ENCODE data around the gene PCGF5. TPM values are rescaled to one million over a fixed set of nuclear protein-coding genes. Genes with fewer than 3 reads are reported as not detected.

Gene PCGF5
- total RNA-seq, 2 experiments from 2014 or later: 57.7 to 58.4 TPM

- CTCF ChIA-PET: interaction anchor here (1.4 kb wide), 1 partner anchor 11 kb away, joined by 3 read pairs; no protein-coding TSS in a partner anchor
- peaks cover 17% of the 10 kb centered on the region for H3K27me3 Mint-ChIP-seq
- POLR2A ChIA-PET: no interaction called here
Measured at GRCh38 chr10:91309711-91310110, 89.2 kb downstream of the PCGF5 start.

GRCh38 chr10:91311601-91312381, 91.3 kb downstream of the PCGF5 start:
- no peak for DNase-seq
- POLR2A ChIA-PET: no interaction called here
- Histone ChIP-seq H3K4me3 (ENCODE audit: low read length) (no peak overlapping the region), H3K27me3 (ENCODE audit: control insufficient read depth in 1 of 2, insufficient read depth in 2 of 2, low read length in 2 of 2) (peaks cover 0 to 3% of the 10 kb centered on the region in 2 experiments), H3K9me3 (ENCODE audit: control insufficient read depth in 1 of 2, insufficient read depth in 1 of 2, low read length in 2 of 2) (no peaks in the 10 kb centered on the region), H3K4me1 (ENCODE audit: insufficient read depth, low read length) (no peaks in the 10 kb centered on the region), H3K36me3 (ENCODE audit: insufficient read depth, low read length) (no peaks in the 10 kb centered on the region), H3K27ac (ENCODE audit: low read depth in 1 of 2, low read length in 2 of 2) (no peak overlapping the region)
- CTCF ChIA-PET: no interaction called here
- no peak overlapping the region for H3K4me3 Mint-ChIP-seq
- intact Hi-C loops (cut with DNase I, micrococcal nuclease): no loop called here
- H3K27me3 Mint-ChIP-seq: peaks cover 22% of the 10 kb centered on the region
- TF ChIP-seq CTCF (IDR thresholded peaks at IDR 0.05): no peak
- no peak for ATAC-seq (ENCODE audit: poor library complexity)
- H3K9me3 Mint-ChIP-seq: no peaks in the 10 kb centered on the region
- H3K4me1 Mint-ChIP-seq (ENCODE audit: low read depth): peaks cover 6% of the 10 kb centered on the region
- H3K27ac Mint-ChIP-seq: no peak overlapping the region
- H3K36me3 Mint-ChIP-seq (ENCODE audit: low read depth): no peaks in the 10 kb centered on the region

More at GRCh38 chr10:91309711-91310110, 89.2 kb downstream of the PCGF5 start:
- no peaks in the 10 kb centered on the region for H3K9me3 ChIP-seq (ENCODE audit: control insufficient read depth in 1 of 2, insufficient read depth in 1 of 2, low read length in 2 of 2)
- no peaks in the 10 kb centered on the region for H3K36me3 Mint-ChIP-seq (ENCODE audit: low read depth)
- no peak for ATAC-seq (ENCODE audit: poor library complexity)
- H3K4me3 Mint-ChIP-seq: no peak overlapping the region
- H3K4me3 ChIP-seq (ENCODE audit: low read length): no peak overlapping the region
- no peaks in the 10 kb centered on the region for H3K36me3 ChIP-seq (ENCODE audit: insufficient read depth, low read length)
- H3K4me1 ChIP-seq (ENCODE audit: insufficient read depth, low read length): no peaks in the 10 kb centered on the region
- no peak overlapping the region for H3K27ac ChIP-seq (ENCODE audit: low read depth in 1 of 2, low read length in 2 of 2)
- H3K9me3 Mint-ChIP-seq: no peaks in the 10 kb centered on the region
- intact Hi-C loops (cut with DNase I, micrococcal nuclease): no loop called here
- no peak for TF ChIP-seq CTCF (IDR thresholded peaks at IDR 0.05)
- peaks cover 6% of the 10 kb centered on the region for H3K4me1 Mint-ChIP-seq (ENCODE audit: low read depth)
- no peak for DNase-seq
- H3K27ac Mint-ChIP-seq: no peak overlapping the region
- peaks cover 0 to 9% of the 10 kb centered on the region in 2 experiments for H3K27me3 ChIP-seq (ENCODE audit: control insufficient read depth in 1 of 2, insufficient read depth in 2 of 2, low read length in 2 of 2)

GRCh38 chr10:91312382-91312733, 91.9 kb downstream of the PCGF5 start:
- no peak overlapping the region for H3K4me3 ChIP-seq (ENCODE audit: low read length)
- Mint-ChIP-seq H3K4me3 (no peak overlapping the region), H3K36me3 (ENCODE audit: low read depth) (no peaks in the 10 kb centered on the region), H3K9me3 (no peaks in the 10 kb centered on the region), H3K4me1 (ENCODE audit: low read depth) (peaks cover 6% of the 10 kb centered on the region), H3K27ac (no peak overlapping the region), H3K27me3 (peaks cover 22% of the 10 kb centered on the region)
- no peaks in the 10 kb centered on the region for H3K9me3 ChIP-seq (ENCODE audit: control insufficient read depth in 1 of 2, insufficient read depth in 1 of 2, low read length in 2 of 2)
- no peaks in the 10 kb centered on the region for H3K36me3 ChIP-seq (ENCODE audit: insufficient read depth, low read length)
- H3K27ac ChIP-seq (ENCODE audit: low read depth in 1 of 2, low read length in 2 of 2): no peak overlapping the region
- intact Hi-C loops (cut with DNase I, micrococcal nuclease): no loop called here
- ATAC-seq (ENCODE audit: poor library complexity): no peak
- no peak for TF ChIP-seq CTCF (IDR thresholded peaks at IDR 0.05)
- CTCF ChIA-PET: no interaction called here
- no peaks in the 10 kb centered on the region for H3K4me1 ChIP-seq (ENCODE audit: insufficient read depth, low read length)
- peaks cover 0 to 3% of the 10 kb centered on the region in 2 experiments for H3K27me3 ChIP-seq (ENCODE audit: control insufficient read depth in 1 of 2, insufficient read depth in 2 of 2, low read length in 2 of 2)
- POLR2A ChIA-PET: no interaction called here
- DNase-seq: no peak
